Measurements from ENCODE around the gene PPIL3.

Gene PPIL3

DNA sequence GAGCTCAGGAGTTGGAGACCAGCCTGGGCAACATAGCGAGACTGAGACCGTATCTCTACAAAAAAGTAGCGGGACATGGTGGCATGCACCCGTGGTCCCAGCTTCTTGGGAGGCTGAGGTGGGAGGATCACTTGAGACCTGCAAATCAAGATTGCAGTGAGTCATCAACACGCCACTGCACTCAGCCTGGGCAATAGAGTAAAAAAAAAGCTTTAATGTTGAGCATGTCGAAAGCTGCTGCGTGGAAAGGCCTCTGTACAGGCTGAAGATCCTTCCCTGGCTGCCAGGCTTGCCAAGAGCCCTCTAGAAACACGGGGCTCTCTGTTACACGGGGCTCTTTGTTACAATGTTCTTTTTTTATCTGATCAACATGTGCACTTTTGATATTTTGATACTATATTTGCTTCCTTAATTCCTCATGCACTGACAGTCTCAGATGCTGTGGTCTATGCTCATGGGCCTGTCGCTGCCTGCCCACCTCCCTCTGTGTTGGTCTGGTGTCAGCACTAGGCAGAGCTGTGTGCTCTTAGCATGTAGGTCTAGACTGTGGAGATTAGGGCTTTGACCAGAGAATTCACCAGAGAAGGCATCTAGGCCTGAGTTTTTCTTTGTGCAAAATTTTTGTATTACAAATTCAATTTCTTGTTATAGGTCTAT lies 43.1 kb downstream of the PPIL3 start:
- no peak overlapping the region for H3K27ac Mint-ChIP-seq
- H3K4me3 Mint-ChIP-seq = no peak overlapping the region
- no peaks in the 10 kb centered on the region for H3K4me1 Mint-ChIP-seq (ENCODE audit: low read depth)
- no peaks in the 10 kb centered on the region for H3K9me3 Mint-ChIP-seq
- H3K36me3 Mint-ChIP-seq (ENCODE audit: low read depth) = peaks cover 6% of the 10 kb centered on the region
- no peaks in the 10 kb centered on the region for H3K27me3 Mint-ChIP-seq

DNA sequence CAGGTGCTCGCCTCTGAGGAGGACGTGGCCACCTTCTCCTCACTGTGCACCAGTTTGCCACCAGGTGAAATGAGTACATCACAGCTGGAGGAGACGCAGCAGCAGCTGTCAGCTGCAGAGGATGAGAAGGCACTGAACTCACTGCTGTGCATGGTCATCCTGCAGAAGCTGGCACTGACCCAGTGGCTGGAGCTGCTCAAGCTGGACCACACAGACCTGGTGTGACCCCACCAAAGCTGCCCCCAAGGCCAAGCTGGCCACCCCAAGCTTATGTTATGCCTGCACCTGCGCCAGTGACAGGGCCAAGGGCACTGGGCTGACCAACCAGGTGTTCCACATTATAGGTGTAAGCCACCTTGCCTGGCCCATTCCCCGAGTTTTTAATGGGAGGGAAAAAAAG lies 43.7 kb downstream of the PPIL3 start:
- H3K27ac Mint-ChIP-seq = no peak overlapping the region
- H3K9me3 Mint-ChIP-seq = no peaks in the 10 kb centered on the region
- peaks cover under 1% of the 10 kb centered on the region for H3K36me3 Mint-ChIP-seq (ENCODE audit: low read depth)
- H3K4me3 Mint-ChIP-seq = no peak overlapping the region
- no peaks in the 10 kb centered on the region for H3K4me1 Mint-ChIP-seq (ENCODE audit: low read depth)
- no peaks in the 10 kb centered on the region for H3K27me3 Mint-ChIP-seq

DNA sequence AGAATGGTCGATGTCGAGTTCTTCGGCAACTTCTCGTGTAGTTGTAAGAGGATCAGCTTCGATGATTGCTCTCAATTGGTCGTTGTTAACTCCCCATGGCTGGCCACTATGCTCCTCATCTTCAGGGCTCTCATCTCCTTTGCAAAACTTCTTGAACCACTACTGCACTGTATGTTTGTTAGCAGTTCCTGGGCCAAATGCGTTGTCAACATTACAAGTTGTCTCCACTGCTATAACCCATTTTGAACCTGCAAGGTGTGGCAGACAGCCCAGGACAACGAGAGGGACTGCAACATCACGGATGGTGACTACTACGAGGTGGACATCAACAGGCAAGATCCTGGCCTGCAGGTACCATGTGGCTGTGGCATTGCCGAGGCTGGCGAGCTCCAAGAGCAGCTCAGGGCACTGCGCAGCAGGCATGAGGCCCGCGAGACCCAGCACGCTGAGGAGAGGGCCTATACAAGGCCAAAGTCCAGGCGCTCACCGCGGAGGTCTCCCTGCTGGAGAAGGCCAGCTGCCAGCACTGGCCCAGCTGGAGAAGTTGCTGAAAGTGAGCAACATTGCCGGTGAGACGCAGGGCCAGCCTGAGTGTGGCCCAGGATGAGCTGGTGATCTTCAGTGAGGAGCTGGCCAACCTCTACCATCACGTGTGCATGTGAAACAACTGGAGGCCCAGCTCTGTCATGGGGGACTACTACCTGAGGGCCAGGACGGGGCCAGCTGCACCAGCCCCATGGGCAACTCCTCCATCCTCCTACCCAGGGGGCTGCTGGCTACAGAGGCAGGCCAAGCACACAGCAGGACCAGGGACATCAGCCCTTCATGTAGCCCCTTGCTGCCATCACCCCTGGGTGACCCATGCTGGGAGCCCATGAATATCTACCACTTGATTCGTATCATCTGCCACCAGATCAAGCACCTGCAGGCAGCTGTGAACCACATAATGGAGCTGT lies 44.6 kb downstream of the PPIL3 start:
- Mint-ChIP-seq H3K4me3 (no peak overlapping the region), H3K36me3 (ENCODE audit: low read depth) (no peaks in the 10 kb centered on the region), H3K4me1 (ENCODE audit: low read depth) (no peaks in the 10 kb centered on the region), H3K27ac (no peak overlapping the region), H3K9me3 (no peaks in the 10 kb centered on the region), H3K27me3 (no peaks in the 10 kb centered on the region)

DNA sequence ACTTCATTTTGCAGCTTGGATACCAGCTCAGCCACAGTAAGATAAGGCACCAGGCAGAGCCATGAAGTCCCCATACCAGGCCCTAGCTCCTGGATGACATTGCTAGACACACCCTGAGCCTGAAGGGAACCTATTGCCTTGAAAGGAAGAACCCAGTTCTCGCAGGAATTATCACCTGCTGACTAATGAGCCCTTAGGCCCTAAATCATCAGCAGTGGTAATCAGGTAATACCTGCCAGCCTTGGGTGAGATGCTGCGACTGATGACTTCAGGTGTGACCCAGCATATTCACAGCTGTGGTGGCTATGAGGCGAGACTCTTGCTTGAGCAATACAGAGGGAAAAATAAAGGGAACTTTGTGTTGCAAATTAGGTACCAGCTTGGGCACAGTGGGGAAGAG lies 49.4 kb downstream of the PPIL3 start:
- Mint-ChIP-seq H3K36me3 (ENCODE audit: low read depth) (no peaks in the 10 kb centered on the region), H3K9me3 (no peaks in the 10 kb centered on the region), H3K4me3 (no peak overlapping the region), H3K27me3 (no peaks in the 10 kb centered on the region), H3K27ac (no peak overlapping the region), H3K4me1 (ENCODE audit: low read depth) (no peaks in the 10 kb centered on the region)

DNA sequence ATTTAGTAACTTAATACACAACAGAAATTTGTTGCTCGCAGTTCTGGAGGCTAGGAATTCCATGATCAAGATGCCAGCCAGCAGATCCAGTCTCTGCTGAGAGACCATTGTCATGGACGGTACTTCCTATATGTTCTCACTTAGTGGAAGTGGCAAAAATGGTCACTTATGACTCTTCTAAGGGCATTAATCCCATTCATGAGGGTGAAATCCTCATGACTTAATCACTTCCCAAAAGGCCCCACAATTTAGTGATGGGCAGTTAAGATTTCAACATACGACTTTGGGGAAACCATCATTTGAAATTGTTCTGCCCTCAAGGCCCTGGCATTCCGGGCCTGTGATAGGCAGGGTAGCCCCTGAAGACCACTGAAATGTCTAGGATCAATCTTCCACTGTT lies 54.2 kb downstream of the PPIL3 start:
- Mint-ChIP-seq H3K9me3 (no peaks in the 10 kb centered on the region), H3K36me3 (ENCODE audit: low read depth) (no peaks in the 10 kb centered on the region), H3K27me3 (no peaks in the 10 kb centered on the region), H3K4me1 (ENCODE audit: low read depth) (no peaks in the 10 kb centered on the region), H3K4me3 (no peak overlapping the region), H3K27ac (no peak overlapping the region)

DNA sequence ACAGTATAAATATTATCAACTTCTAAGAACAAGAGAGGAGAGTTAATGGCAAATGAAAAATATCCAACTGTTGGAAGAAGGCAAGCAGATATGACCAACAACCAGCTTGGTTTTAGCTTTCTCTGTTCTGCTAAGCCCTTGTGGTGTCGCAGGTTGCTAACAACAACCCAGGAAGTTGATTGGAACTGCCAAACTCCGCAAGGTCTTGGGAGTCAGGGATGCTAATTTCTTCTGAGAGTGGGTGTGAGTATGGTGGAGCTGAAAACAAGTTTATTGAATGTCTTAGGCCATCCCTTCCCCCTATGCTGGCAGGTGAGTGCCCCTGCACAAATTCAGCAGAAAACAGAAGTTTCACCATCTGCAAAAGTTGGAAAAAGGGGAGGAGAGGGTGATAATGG lies 59.6 kb downstream of the PPIL3 start:
- Mint-ChIP-seq H3K4me1 (ENCODE audit: low read depth) (peaks cover 5% of the 10 kb centered on the region), H3K27ac (no peak overlapping the region), H3K9me3 (no peaks in the 10 kb centered on the region), H3K36me3 (ENCODE audit: low read depth) (peaks cover 24% of the 10 kb centered on the region), H3K4me3 (no peak overlapping the region), H3K27me3 (no peaks in the 10 kb centered on the region)

DNA sequence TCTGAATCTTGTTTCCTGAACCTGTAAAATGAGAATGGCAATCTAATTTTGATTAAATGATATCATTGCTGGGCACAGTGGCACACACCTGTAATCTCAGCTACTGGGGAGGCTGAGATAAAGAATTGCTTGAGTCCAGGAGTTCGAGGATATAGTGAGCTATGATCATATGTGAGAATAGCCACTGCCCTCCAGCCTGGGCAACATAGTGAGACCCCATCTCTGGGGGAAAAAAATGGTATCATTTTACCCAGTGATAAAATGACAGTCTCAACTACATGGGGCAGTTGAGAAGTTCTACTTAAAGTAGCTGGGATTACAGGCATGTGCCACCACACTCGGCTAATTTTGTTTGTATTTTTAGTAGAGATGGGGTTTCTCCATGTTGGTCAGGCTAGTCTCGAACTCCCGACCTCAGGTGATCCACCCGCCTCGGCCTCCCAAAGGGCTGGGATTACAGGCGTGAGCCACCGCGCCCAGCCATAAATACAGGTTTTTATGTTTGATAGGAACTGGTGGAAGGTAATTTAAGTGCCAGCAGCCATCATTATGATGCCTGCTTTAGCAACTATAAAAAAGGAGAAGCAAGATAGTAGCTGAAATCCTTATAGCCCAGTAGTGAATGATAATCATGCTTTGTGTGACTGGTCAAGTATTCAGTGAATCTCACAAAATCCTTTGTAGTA lies 60.2 kb downstream of the PPIL3 start:
- Mint-ChIP-seq H3K27ac (no peak overlapping the region), H3K27me3 (no peaks in the 10 kb centered on the region), H3K36me3 (ENCODE audit: low read depth) (peaks cover 28% of the 10 kb centered on the region)

DNA sequence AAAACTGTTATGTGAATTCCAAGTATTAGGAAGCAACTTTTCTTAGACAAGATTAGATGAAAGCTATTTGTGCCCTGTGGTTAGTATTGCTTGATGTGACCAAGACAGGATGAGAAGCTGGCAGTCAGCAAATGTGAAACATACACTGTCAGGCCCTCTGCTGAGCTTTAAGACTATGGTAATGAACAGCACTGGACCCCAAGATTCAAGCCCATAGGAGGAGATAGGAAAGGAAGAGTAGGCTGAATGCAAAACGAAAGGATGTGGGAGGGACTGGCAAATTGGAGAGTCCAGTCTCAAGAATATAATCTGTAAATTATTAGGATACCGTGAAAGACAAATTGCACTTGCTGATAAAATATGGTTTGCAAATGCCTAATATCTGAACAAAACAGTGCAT lies 60.8 kb downstream of the PPIL3 start:
- Mint-ChIP-seq H3K4me3 (no peak overlapping the region), H3K27me3 (no peaks in the 10 kb centered on the region), H3K36me3 (ENCODE audit: low read depth) (peaks cover 28% of the 10 kb centered on the region)

More for the DNA sequence above, 60.2 kb downstream of the PPIL3 start:
- no peak overlapping the region for H3K4me3 Mint-ChIP-seq
- peaks cover 5% of the 10 kb centered on the region for H3K4me1 Mint-ChIP-seq (ENCODE audit: low read depth)
- no peaks in the 10 kb centered on the region for H3K9me3 Mint-ChIP-seq

DNA sequence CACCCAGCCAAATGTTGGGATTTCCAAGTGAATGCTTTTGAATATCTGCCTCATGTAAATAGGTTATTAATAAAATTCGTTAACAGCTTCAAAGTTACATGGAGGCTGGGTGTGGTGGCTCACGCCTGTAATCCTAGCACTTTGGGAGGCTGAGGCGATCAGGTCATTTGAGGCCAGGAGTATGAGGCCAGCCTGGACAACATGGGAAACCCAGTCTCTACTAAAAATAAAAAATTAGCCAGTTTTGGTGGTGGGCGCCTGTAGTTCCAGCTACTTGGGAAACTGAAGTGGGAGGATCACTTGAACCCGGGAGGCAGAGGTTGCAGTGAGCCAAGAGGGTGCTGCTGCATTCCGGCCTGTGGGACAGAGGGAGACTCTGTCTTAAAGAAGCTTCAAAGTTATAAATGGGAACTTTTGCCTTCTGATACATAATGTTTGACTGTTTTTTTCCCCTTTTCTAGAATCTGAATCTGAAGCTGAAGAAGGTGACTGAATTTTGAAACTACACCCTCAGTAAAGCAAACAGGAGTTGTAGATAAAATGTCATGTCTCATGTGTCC lies 67.1 kb downstream of the PPIL3 start:
- Mint-ChIP-seq H3K27ac (peak overlapping the region; percentile 58), H3K27me3 (no peaks in the 10 kb centered on the region), H3K36me3 (ENCODE audit: low read depth) (peaks cover 70% of the 10 kb centered on the region), H3K9me3 (no peaks in the 10 kb centered on the region), H3K4me1 (ENCODE audit: low read depth) (peaks cover 25% of the 10 kb centered on the region), H3K4me3 (no peak overlapping the region)

More for the DNA sequence above, 60.8 kb downstream of the PPIL3 start:
- H3K27ac Mint-ChIP-seq = no peak overlapping the region
- H3K4me1 Mint-ChIP-seq (ENCODE audit: low read depth) = peaks cover 5% of the 10 kb centered on the region
- H3K9me3 Mint-ChIP-seq = no peaks in the 10 kb centered on the region
